H1 (cell line): ENCODE results near the gene NHSL2. TPM values are rescaled to one million over a fixed set of nuclear protein-coding genes. Genes with fewer than 3 reads are reported as not detected.

ENCODE experiments used
- ATF3 ChIP-seq: IDR thresholded peaks from 2 replicates; pipeline ENCODE4 v1.6.1; 2011; ENCODE audit warnings: low read depth, mild to moderate bottlenecking, low read length; ENCODE audit not compliant: insufficient read depth
- CBX5 ChIP-seq: fragments of 300-800, 300-1000 bp; sonication (generic); IDR thresholded peaks from 2 replicates; pipeline ENCODE4 v1.7.1; 2016; ENCODE audit warnings: antibody characterized with exemption, low read length, low read depth
- CTBP2 ChIP-seq: IDR thresholded peaks from 2 replicates; pipeline ENCODE4 v1.7.0; 2011; ENCODE audit warnings: borderline replicate concordance, mild to moderate bottlenecking, moderate library complexity, mixed read lengths, low read length; ENCODE audit not compliant: insufficient read depth, insufficient read length
- EZH2 ChIP-seq: fragments of 200-600 bp; sonication (generic); IDR thresholded peaks from 2 replicates; pipeline ENCODE4 v1.7.1; 2012; ENCODE audit warnings: low read depth, mild to moderate bottlenecking, moderate library complexity, low read length, inconsistent platforms; ENCODE audit not compliant: severe bottlenecking
- KDM5A ChIP-seq: fragments of 200-600 bp; IDR thresholded peaks from 2 replicates; pipeline ENCODE4 v1.7.1; 2012; ENCODE audit warnings: mild to moderate bottlenecking, low read length, inconsistent platforms, mixed read lengths
- NRF1 ChIP-seq: IDR thresholded peaks from 2 replicates; pipeline ENCODE4 v1.6.1; 2011; ENCODE audit warnings: mild to moderate bottlenecking, low read depth, low read length, improper control_type of control experiment
- RNF2 ChIP-seq: fragments of 200-900, 300-1000 bp; sonication (generic); IDR thresholded peaks from 2 replicates; pipeline ENCODE4 v1.7.1; 2016; ENCODE audit warnings: borderline replicate concordance, low read depth, mild to moderate bottlenecking, antibody characterized with exemption, low read length; ENCODE audit not compliant: poor library complexity, severe bottlenecking; ENCODE audit errors: missing control alignments
- SP1 ChIP-seq: IDR thresholded peaks from 2 replicates; pipeline ENCODE4 v1.6.1; 2011; ENCODE audit warnings: low read depth, low read length
- polyA plus RNA-seq, 7 experiments: library from polyadenylated mRNA; depleted of rRNA in 3 of 7; stranded (reverse) in 5 of 7; unstranded in 2 of 7; fragments of >200 nt in 5 of 7; fragments of 200-250 nt in 2 of 7; gene quantifications; 1 replicate in 5 of 7; 2 replicates in 1 of 7; 4 replicates in 1 of 7; pipeline versions ENCODE4 v1.2.1 to v1.2.3, GENCODE V29; 2011 to 2013; ENCODE audit warnings: missing spikeins in 2 of 7, mixed read lengths in 2 of 7
- total RNA-seq: library from RNA; stranded (reverse); fragmentation: NEBNext Ultra II Directional; extraction: Animal tissue kit (Norgen Biotek cat#: 25700); gene quantifications from 2 replicates; pipeline ENCODE4 v1.2.1, GENCODE V29; 2021

The NHSL2 gene
- total and polyA plus RNA-seq, 2 of the 8 experiments (the other 6 are each of a cell fraction or from before 2014, with no cell fraction given), result 3.7 to 7.2 TPM

GRCh38 chrX:71928856-71929255 is 18.2 kb downstream of the NHSL2 start (continued):
- TF ChIP-seq CBX5 (no peak), CTBP2 (no peak), RNF2 (no peak), ATF3 (no peak), NRF1 (no peak), EZH2 (no peak), KDM5A (no peak), SP1 (no peak)
